ENCODE measurements around the gene KRT76. TPM values are rescaled to one million over a fixed set of nuclear protein-coding genes. Genes with fewer than 3 reads are reported as not detected.

KRT76 gene
- total RNA-seq, 4 donors from 2014 or later = not detected

- H3K27me3 ChIP-seq = peaks cover 0 to 23% (median 0%) of the 10 kb centered on the region in 4 donors
- WGBS = 96% methylated on average over 3 of the region's 4 CpGs
- no peak overlapping the region for H3K27ac ChIP-seq (replicated peaks in 1 of 4)
- no peak for TF ChIP-seq EP300 (IDR thresholded peaks at IDR 0.05)
- TF ChIP-seq POLR2A (IDR thresholded peaks at IDR 0.05; ENCODE audit: low read depth) = no peak
- no peak for TF ChIP-seq POLR2AphosphoS5 (IDR thresholded peaks at IDR 0.05)
- TF ChIP-seq CTCF (IDR thresholded peaks at IDR 0.05) = no peak
- H3K36me3 ChIP-seq = no peaks in the 10 kb centered on the region
- no peaks in the 10 kb centered on the region for H3K9me3 ChIP-seq
- H3K4me3 ChIP-seq = no peak overlapping the region
- H3K4me1 ChIP-seq = no peaks in the 10 kb centered on the region
- no peak for DNase-seq (ENCODE audit: extremely low spot score)
- intact Hi-C loops (cut with DNase I) = no loop called here
Measured at GRCh38 chr12:52777566-52777965, 421 bp upstream of the KRT76 start.

- no peak overlapping the region for H3K4me3 ChIP-seq
- no peaks in the 10 kb centered on the region for H3K36me3 ChIP-seq
- intact Hi-C loops (cut with DNase I) = no loop called here
- H3K27me3 ChIP-seq = peaks cover 0 to 23% (median 0%) of the 10 kb centered on the region in 4 donors
- DNase-seq (ENCODE audit: extremely low spot score) = no peak
- no peaks in the 10 kb centered on the region for H3K4me1 ChIP-seq
- WGBS = 90% methylated on average over 5 of the region's 5 CpGs
- no peaks in the 10 kb centered on the region for H3K9me3 ChIP-seq
- H3K27ac ChIP-seq (replicated peaks in 1 of 4) = no peak overlapping the region
- TF ChIP-seq CTCF (IDR thresholded peaks at IDR 0.05) = no peak
- TF ChIP-seq POLR2AphosphoS5 (IDR thresholded peaks at IDR 0.05) = no peak
- TF ChIP-seq EP300 (IDR thresholded peaks at IDR 0.05) = no peak
- TF ChIP-seq POLR2A (IDR thresholded peaks at IDR 0.05; ENCODE audit: low read depth) = no peak
Measured at GRCh38 chr12:52776435-52776834, 710 bp downstream of the KRT76 start.

GRCh38 chr12:52774629-52775250 lies 2.4 kb downstream of the KRT76 start:
- Histone ChIP-seq H3K4me1 (no peaks in the 10 kb centered on the region), H3K27me3 (peaks cover 0 to 15% (median 0%) of the 10 kb centered on the region in 4 donors), H3K4me3 (no peak overlapping the region), H3K36me3 (no peaks in the 10 kb centered on the region), H3K9me3 (no peaks in the 10 kb centered on the region), H3K27ac (replicated peaks in 1 of 4) (no peak overlapping the region)
- DNase-seq (ENCODE audit: extremely low spot score) = no peak
- intact Hi-C loops (cut with DNase I) = no loop called here
- WGBS = 86% methylated on average over 4 of the region's 8 CpGs
- TF ChIP-seq POLR2AphosphoS5 (IDR thresholded peaks at IDR 0.05) (no peak), EP300 (IDR thresholded peaks at IDR 0.05) (no peak), CTCF (IDR thresholded peaks at IDR 0.05) (no peak)

GRCh38 chr12:52772772-52773171 lies 4.4 kb downstream of the KRT76 start:
- TF ChIP-seq POLR2AphosphoS5 (IDR thresholded peaks at IDR 0.05) (no peak), EP300 (IDR thresholded peaks at IDR 0.05) (no peak), POLR2A (IDR thresholded peaks at IDR 0.05; ENCODE audit: low read depth) (no peak), CTCF (IDR thresholded peaks at IDR 0.05) (no peak)
- Histone ChIP-seq H3K9me3 (no peaks in the 10 kb centered on the region), H3K27me3 (peaks cover 0 to 7% (median 0%) of the 10 kb centered on the region in 4 donors), H3K36me3 (no peaks in the 10 kb centered on the region), H3K4me1 (no peaks in the 10 kb centered on the region), H3K4me3 (no peak overlapping the region), H3K27ac (replicated peaks in 1 of 4) (no peak overlapping the region)
- DNase-seq (ENCODE audit: extremely low spot score) = no peak
- intact Hi-C loops (cut with DNase I) = no loop called here
- WGBS = 78% methylated on average over 3 of the region's 3 CpGs

- no peak overlapping the region for H3K27ac ChIP-seq (replicated peaks in 1 of 4)
- peaks cover 0 to 7% (median 0%) of the 10 kb centered on the region in 4 donors for H3K27me3 ChIP-seq
- no peaks in the 10 kb centered on the region for H3K9me3 ChIP-seq
- intact Hi-C loops (cut with DNase I) = no loop called here
- H3K36me3 ChIP-seq = no peaks in the 10 kb centered on the region
- no peaks in the 10 kb centered on the region for H3K4me1 ChIP-seq
- no peak overlapping the region for H3K4me3 ChIP-seq
- 91% methylated on average over 4 of the region's 4 CpGs for WGBS
- no peak for TF ChIP-seq EP300 (IDR thresholded peaks at IDR 0.05)
- no peak for TF ChIP-seq CTCF (IDR thresholded peaks at IDR 0.05)
- TF ChIP-seq POLR2AphosphoS5 (IDR thresholded peaks at IDR 0.05) = no peak
- no peak for TF ChIP-seq POLR2A (IDR thresholded peaks at IDR 0.05; ENCODE audit: low read depth)
- no peak for DNase-seq (ENCODE audit: extremely low spot score)
Measured at GRCh38 chr12:52772188-52772587, 5.0 kb downstream of the KRT76 start.

Measured in esophagus muscularis mucosa (tissue), 4 donors.